IMR-90 (cell line): ENCODE data around the gene ZBTB46. TPM values are rescaled to one million over a fixed set of nuclear protein-coding genes. Genes with fewer than 3 reads are reported as not detected.

ENCODE experiments used
- ATAC-seq: fragments of 200-7000 bp; cut with Tn5 transposase; 2 replicates; pipeline ENCODE4 v1.9.1; 2020; ENCODE audit warnings: low read depth, mild to moderate bottlenecking, moderate library complexity
- BruUV-seq: library from RNA; stranded (reverse); fragments of 400-500 nt; replicated peaks from 2 replicates; lab custom pipeline; 2021; lab: Mats Ljungman, UMichigan
- CTCF ChIA-PET: fragments of 300-600 bp; formaldehyde crosslinking; extraction: SDS; loops from one replicate; lab custom pipeline; 2021; ENCODE audit warnings: antibody characterized with exemption; lab: Yijun Ruan, JAX
- POLR2A ChIA-PET: fragments of 300-600 bp; sonication (Branson Sonifier 250); formaldehyde crosslinking; loops from one replicate; lab custom pipeline; 2022; ENCODE audit warnings: antibody characterized with exemption; ENCODE audit not compliant: unreplicated experiment; lab: Charles Lee
- DNase-seq: peaks from one replicate; pipeline ENCODE4 v3.0.0; 2013
- H2AFZ ChIP-seq: replicated peaks from 2 replicates; pipeline ENCODE3; 2013; ENCODE audit warnings: low read length, mild to moderate bottlenecking; ENCODE audit not compliant: poor library complexity
- H2AK5ac ChIP-seq: 2 replicates; pipeline ENCODE4 v1.6.1; 2013; ENCODE audit warnings: low read depth, low read length, inconsistent platforms
- H2AK9ac ChIP-seq: replicated peaks from 2 replicates; pipeline ENCODE3; 2013; ENCODE audit warnings: mild to moderate bottlenecking, low read depth, low read length, moderate library complexity; ENCODE audit not compliant: poor library complexity
- H2BK120ac ChIP-seq: 2 replicates; pipeline ENCODE4 v1.6.1; 2013; ENCODE audit warnings: low read depth, low read length, inconsistent platforms
- H2BK15ac ChIP-seq: 3 replicates; pipeline ENCODE4 v1.6.1; 2013; ENCODE audit warnings: low read depth, low read length, inconsistent platforms
- H2BK20ac ChIP-seq: 2 replicates; pipeline ENCODE4 v1.6.1; 2013; ENCODE audit warnings: low read depth, mild to moderate bottlenecking, inconsistent platforms, low read length, moderate library complexity
- H2BK5ac ChIP-seq: 2 replicates; pipeline ENCODE4 v1.6.1; 2013; ENCODE audit warnings: mild to moderate bottlenecking, low read depth, low read length, inconsistent platforms; ENCODE audit not compliant: poor library complexity, severe bottlenecking
- H3K14ac ChIP-seq: replicated peaks from 2 replicates; pipeline ENCODE4 v1.6.1; 2013; ENCODE audit warnings: low read depth, low read length, inconsistent platforms
- H3K18ac ChIP-seq: 2 replicates; pipeline ENCODE4 v1.6.1; 2013; ENCODE audit warnings: low read depth, low read length, control low read depth
- H3K23ac ChIP-seq: 2 replicates; pipeline ENCODE4 v1.6.1; 2013; ENCODE audit warnings: low read depth, low read length, inconsistent platforms
- H3K27ac ChIP-seq: 2 replicates; pipeline ENCODE4 v1.5.1; 2013; ENCODE audit warnings: mild to moderate bottlenecking, control low read depth, low read length; ENCODE audit not compliant: insufficient read depth
- H3K27me3 ChIP-seq: 2 replicates; pipeline ENCODE4 v1.6.1; 2013; ENCODE audit warnings: low read length; ENCODE audit not compliant: control insufficient read depth, insufficient read depth
- H3K36me3 ChIP-seq: 2 replicates; pipeline ENCODE4 v1.6.1; 2013; ENCODE audit warnings: low read length, mixed read lengths; ENCODE audit not compliant: control insufficient read depth, insufficient read depth
- H3K4ac ChIP-seq: 2 replicates; pipeline ENCODE4 v1.6.1; 2013; ENCODE audit warnings: low read depth, low read length, inconsistent platforms
- H3K4me1 ChIP-seq: 2 replicates; pipeline ENCODE4 v1.6.1; 2013; ENCODE audit warnings: low read length, mixed read lengths; ENCODE audit not compliant: control insufficient read depth, insufficient read depth
- H3K4me2 ChIP-seq: 2 replicates; pipeline ENCODE4 v1.6.1; 2013; ENCODE audit warnings: low read depth, mild to moderate bottlenecking, control low read depth, low read length, moderate library complexity
- H3K4me3 ChIP-seq: 2 replicates; pipeline ENCODE4 v1.5.1; 2013; ENCODE audit warnings: low read depth, mild to moderate bottlenecking, control low read depth, low read length, moderate library complexity; ENCODE audit not compliant: insufficient read depth
- H3K56ac ChIP-seq: 2 replicates; pipeline ENCODE4 v1.6.1; 2013; ENCODE audit warnings: low read length, inconsistent platforms; ENCODE audit not compliant: insufficient read depth; ENCODE audit errors: extremely low read depth
- H3K79me1 ChIP-seq, 2 experiments: 2 replicates each; pipeline ENCODE4 v1.6.1; 2013; ENCODE audit warnings: low read length in 2 of 2, inconsistent platforms in 1 of 2, low read depth in 1 of 2
- H3K9ac ChIP-seq: 2 replicates; pipeline ENCODE4 v1.6.1; 2013; ENCODE audit warnings: low read depth, low read length, control low read depth
- H3K9me1 ChIP-seq: 2 replicates; pipeline ENCODE4 v1.6.1; 2013; ENCODE audit warnings: low read length, inconsistent platforms; ENCODE audit not compliant: insufficient read depth
- H3K9me3 ChIP-seq: 2 replicates; pipeline ENCODE4 v1.6.1; 2013; ENCODE audit warnings: low read length; ENCODE audit not compliant: control insufficient read depth, insufficient read depth
- H4K20me1 ChIP-seq: 2 replicates; pipeline ENCODE4 v1.6.1; 2013; ENCODE audit warnings: low read length, inconsistent platforms; ENCODE audit not compliant: insufficient read depth
- H4K5ac ChIP-seq: 2 replicates; pipeline ENCODE4 v1.6.1; 2013; ENCODE audit warnings: mild to moderate bottlenecking, low read depth, low read length, control low read depth
- H4K8ac ChIP-seq, 2 experiments: 2 replicates each; pipeline ENCODE4 v1.6.1; 2013; ENCODE audit warnings: low read depth in 2 of 2, low read length in 2 of 2, control low read depth in 1 of 2, inconsistent platforms in 1 of 2
- H4K91ac ChIP-seq: 2 replicates; pipeline ENCODE4 v1.6.1; 2013; ENCODE audit warnings: low read depth, low read length, inconsistent platforms; ENCODE audit not compliant: insufficient read depth
- BHLHE40 ChIP-seq: fragments of 150-350 bp; IDR thresholded peaks from 2 replicates; pipeline ENCODE4 v1.6.1; 2016; ENCODE audit warnings: mild to moderate bottlenecking, low read depth, low read length
- POLR2A ChIP-seq: IDR thresholded peaks from 2 replicates; pipeline ENCODE4 v1.6.1; 2012; ENCODE audit warnings: mild to moderate bottlenecking, low read depth, low read length
- WGBS, 2 experiments: methylation state at CpG; one replicate each; pipeline versions ENCODE4 v1.1.5 to v1.1.7; 2013; ENCODE audit warnings: missing lambda C conversion rate in 2 of 2; ENCODE audit not compliant: insufficient read length in 1 of 2; ENCODE audit errors: extremely low coverage in 2 of 2; 5-methylcytosine and 5-hydroxymethylcytosine counted together
- dilution Hi-C: fragments of 300-500 bp; cut with HindIII; formaldehyde crosslinking; loops from one replicate; pipeline ENCODE4 v1.14.3; 2018; ENCODE audit warnings: low sequenced_read_pairs; ENCODE audit not compliant: unreplicated experiment
- in situ Hi-C: fragments of 300-500 bp; cut with MboI; formaldehyde crosslinking; loops from 3 replicates; pipeline ENCODE4 v1.14.3; 2019; ENCODE audit warnings: low sequenced_read_pairs, inconsistent platforms, mixed read lengths
- intact Hi-C: fragments of 100-400 bp; cut with micrococcal nuclease; formaldehyde crosslinking; loops from 2 replicates; pipeline ENCODE4 v1.10.0; 2022
- polyA plus RNA-seq, 3 experiments: library from polyadenylated mRNA; depleted of rRNA; stranded (reverse); fragments of >200 nt; gene quantifications; 2 replicates each; pipeline ENCODE4 v1.2.3, GENCODE V29; 2012; ENCODE audit warnings: low replicate concordance in 1 of 3
- total RNA-seq: library from RNA; depleted of rRNA; stranded (reverse); fragments of >200 nt; gene quantifications from 2 replicates; pipeline ENCODE4 v1.2.3, GENCODE V29; 2012
- TF ChIP-seq, protein P1 (sequence below): conservative IDR thresholded peaks from 2 replicates; pipeline ENCODE4 v1.5.1; 2012; ENCODE audit warnings: mild to moderate bottlenecking, low read depth, low read length, improper control_type of control experiment

The ZBTB46 gene
- total and polyA plus RNA-seq, 2 of the 4 experiments (the other 2 are of a cell fraction): 4.2 to 14.9 TPM

DNA sequence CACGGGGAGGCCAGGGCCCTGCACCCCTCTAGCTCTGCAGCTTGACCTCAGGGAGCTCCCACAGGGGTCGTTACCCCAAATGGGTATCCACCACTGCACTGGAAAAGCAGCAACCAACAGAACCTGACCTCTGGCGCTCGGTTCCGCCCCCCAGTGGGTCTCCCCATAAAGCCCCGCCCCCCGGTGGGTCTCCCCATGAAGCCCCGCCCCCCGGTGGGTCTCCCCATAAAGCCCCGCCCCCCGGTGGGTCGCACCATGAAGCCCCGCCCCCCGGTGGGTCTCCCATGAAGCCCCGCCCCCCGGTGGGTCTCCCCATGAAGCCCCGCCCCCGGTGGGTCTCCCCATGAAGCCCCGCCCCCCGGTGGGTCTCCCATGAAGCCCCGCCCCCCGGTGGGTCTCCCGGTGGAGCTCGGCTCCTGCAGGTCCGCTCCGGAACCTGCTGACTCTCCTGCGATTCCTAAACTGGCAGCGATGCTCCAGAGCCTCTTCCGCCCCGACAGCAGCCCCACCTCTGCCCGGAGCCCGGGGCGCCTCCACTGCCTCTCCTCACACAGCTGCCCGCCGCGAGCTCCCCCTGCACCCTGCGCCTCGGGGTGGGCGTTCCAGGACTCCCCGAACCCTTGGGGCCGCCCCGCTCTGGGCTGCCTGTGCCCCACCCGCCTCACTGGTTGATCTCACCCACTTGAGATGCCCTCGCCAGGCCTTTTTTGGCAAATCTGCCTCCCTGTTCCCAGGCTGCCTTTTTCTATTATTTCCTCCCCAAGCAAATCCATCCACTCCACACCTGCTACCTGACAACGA is 79.4 kb downstream of the ZBTB46 start:
- POLR2A ChIA-PET: no interaction called here
- in situ Hi-C loops: no loop called here

More for the DNA sequence above, 79.4 kb downstream of the ZBTB46 start:
- ATAC-seq: no peak
- Histone ChIP-seq H3K23ac (no peak overlapping the region), H2AK9ac (peak overlapping the region; percentile 55), H3K27ac (no peak overlapping the region), H4K5ac (no peak overlapping the region), H3K4me3 (no peak overlapping the region), H3K36me3 (peaks cover 5% of the 10 kb centered on the region; the same call in 1 of the 2 replicates), H4K91ac (no peak overlapping the region), H2AK5ac (no peak overlapping the region), H3K9ac (no peak overlapping the region), H3K4ac (no peak overlapping the region), H3K4me2 (no peak overlapping the region), H2BK5ac (no peak overlapping the region), H3K27me3 (no peaks in the 10 kb centered on the region), H3K56ac (no peak overlapping the region), H2AFZ (no peak overlapping the region), H4K20me1 (no peaks in the 10 kb centered on the region; the same call in 1 of the 2 replicates), H2BK15ac (no peak overlapping the region), H3K9me3 (no peaks in the 10 kb centered on the region), H3K18ac (no peak overlapping the region), H4K8ac (no peak overlapping the region), H3K14ac (no peak overlapping the region), H2BK120ac (no peak overlapping the region), H3K9me1 (0 out of 2 replicates have a peak, but pooled peaks cover 4% of the 10 kb centered on the region), H2BK20ac (no peak overlapping the region), H3K4me1 (no peaks in the 10 kb centered on the region), H3K79me1 (peaks cover 0 to 6% of the 10 kb centered on the region in 2 experiments; a peak in 1 of 4 replicates)
- BruUV-seq: no TSS peak
- intact Hi-C loops: no loop called here
- CTCF ChIA-PET: no interaction called here
- dilution Hi-C loops: no loop called here
- TF ChIP-seq BHLHE40 (no peak), POLR2A (no peak)
- TF ChIP-seq, protein P1, sequence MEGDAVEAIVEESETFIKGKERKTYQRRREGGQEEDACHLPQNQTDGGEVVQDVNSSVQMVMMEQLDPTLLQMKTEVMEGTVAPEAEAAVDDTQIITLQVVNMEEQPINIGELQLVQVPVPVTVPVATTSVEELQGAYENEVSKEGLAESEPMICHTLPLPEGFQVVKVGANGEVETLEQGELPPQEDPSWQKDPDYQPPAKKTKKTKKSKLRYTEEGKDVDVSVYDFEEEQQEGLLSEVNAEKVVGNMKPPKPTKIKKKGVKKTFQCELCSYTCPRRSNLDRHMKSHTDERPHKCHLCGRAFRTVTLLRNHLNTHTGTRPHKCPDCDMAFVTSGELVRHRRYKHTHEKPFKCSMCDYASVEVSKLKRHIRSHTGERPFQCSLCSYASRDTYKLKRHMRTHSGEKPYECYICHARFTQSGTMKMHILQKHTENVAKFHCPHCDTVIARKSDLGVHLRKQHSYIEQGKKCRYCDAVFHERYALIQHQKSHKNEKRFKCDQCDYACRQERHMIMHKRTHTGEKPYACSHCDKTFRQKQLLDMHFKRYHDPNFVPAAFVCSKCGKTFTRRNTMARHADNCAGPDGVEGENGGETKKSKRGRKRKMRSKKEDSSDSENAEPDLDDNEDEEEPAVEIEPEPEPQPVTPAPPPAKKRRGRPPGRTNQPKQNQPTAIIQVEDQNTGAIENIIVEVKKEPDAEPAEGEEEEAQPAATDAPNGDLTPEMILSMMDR: no peak
- WGBS, 2 experiments: 95% methylated on average over 21 of the region's 45 CpGs; no CpG with 5 or more reads in 1 of the 2 experiments
- no peak for DNase-seq
